Urinary bladder (tissue), 4 donors: ENCODE measurements around the gene GALNT9. TPM values are rescaled to one million over a fixed set of nuclear protein-coding genes. Genes with fewer than 3 reads are reported as not detected.

ENCODE experiments used
- DNase-seq: peaks from one replicate; pipeline ENCODE4 v3.0.0-alpha.2; 2015; ENCODE audit errors: extremely low spot score
- H3K27ac ChIP-seq: one replicate; pipeline ENCODE4 v1.5.1; 2013; ENCODE audit warnings: low read depth, mild to moderate bottlenecking, moderate library complexity
- H3K36me3 ChIP-seq: one replicate; pipeline ENCODE4 v1.6.1; 2013; ENCODE audit warnings: mild to moderate bottlenecking, moderate library complexity; ENCODE audit not compliant: insufficient read depth
- H3K4me1 ChIP-seq: one replicate; pipeline ENCODE4 v1.6.1; 2013; ENCODE audit warnings: mild to moderate bottlenecking, moderate library complexity; ENCODE audit not compliant: insufficient read depth
- H3K4me3 ChIP-seq: one replicate; pipeline ENCODE4 v1.5.1; 2013; ENCODE audit warnings: low read depth, low read length
- WGBS: extraction: QIAGEN DNeasy Blood & Tissue Kit; methylation state at CpG from one replicate; pipeline ENCODE4 v1.1.7; 2013; 5-methylcytosine and 5-hydroxymethylcytosine counted together
- polyA plus RNA-seq: library from polyadenylated mRNA; stranded (reverse); fragments of 200-250 nt; gene quantifications from one replicate; pipeline ENCODE4 v1.2.3, GENCODE V29; 2013
- total RNA-seq: library from RNA; depleted of rRNA; stranded (reverse); fragments of >200 nt; gene quantifications from one replicate; pipeline ENCODE4 v1.2.3, GENCODE V29; 2014
- donor health status: healthy with polysubstance abuse.
- donor health status: healthy.

The GALNT9 gene
- total and polyA plus RNA-seq, 2 donors: 0.60 to 2.4 TPM

GRCh38 chr12:132286912-132287311 lies 42.5 kb downstream of the GALNT9 start:
- Histone ChIP-seq H3K4me3 (no peak overlapping the region), H3K27ac (no peak overlapping the region), H3K36me3 (no peaks in the 10 kb centered on the region), H3K4me1 (no peaks in the 10 kb centered on the region)
- WGBS: 76% methylated on average over 23 of the region's 23 CpGs
- no peak for DNase-seq

- DNase-seq: peak; percentile 63
- Histone ChIP-seq H3K4me1 (no peaks in the 10 kb centered on the region), H3K27ac (no peak overlapping the region), H3K36me3 (no peaks in the 10 kb centered on the region), H3K4me3 (peak overlapping the region; percentile 14)
- 7% methylated on average over 51 of the region's 51 CpGs for WGBS
Measured at GRCh38 chr12:132285991-132286681, 43.3 kb downstream of the GALNT9 start.

GRCh38 chr12:132284827-132285741 lies 44.3 kb downstream of the GALNT9 start:
- Histone ChIP-seq H3K27ac (no peak overlapping the region), H3K4me3 (no peak overlapping the region), H3K36me3 (no peaks in the 10 kb centered on the region), H3K4me1 (no peaks in the 10 kb centered on the region)
- 69% methylated on average over 38 of the region's 38 CpGs for WGBS
- no peak for DNase-seq

DNA sequence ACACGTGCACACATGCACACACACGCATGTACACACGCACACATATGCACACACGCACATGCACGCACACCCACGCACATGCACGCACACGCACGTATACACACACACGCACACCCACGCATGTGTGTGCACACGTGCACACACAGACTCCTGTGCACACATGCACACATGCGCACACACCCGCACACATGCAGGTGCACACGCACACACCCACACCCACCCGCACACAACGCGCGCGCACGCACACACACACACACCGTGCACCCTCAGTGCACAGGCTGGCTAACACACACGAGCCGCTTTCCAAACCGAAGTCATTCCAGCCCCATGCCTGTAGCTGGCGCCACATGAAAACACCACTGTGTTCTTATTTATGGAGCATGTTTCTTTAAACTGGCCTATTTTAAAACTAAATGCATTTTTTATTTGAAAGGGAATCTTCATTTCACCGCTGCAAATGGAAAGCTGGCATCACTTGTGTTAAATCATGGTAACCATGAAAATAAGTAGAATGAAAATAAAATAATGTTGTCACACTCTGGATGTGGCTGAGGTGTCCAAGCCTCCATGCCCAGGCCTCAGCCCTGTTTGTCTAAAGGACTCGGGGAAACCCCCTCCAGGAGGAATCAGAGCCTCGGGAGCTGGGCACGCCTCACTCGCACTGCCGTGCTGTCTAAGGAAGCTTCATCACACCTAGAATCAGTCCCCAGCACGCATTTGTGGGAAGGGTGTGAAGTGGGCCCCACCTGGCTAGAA lies 45.1 kb downstream of the GALNT9 start:
- WGBS: 73% methylated on average over 33 of the region's 33 CpGs
- Histone ChIP-seq H3K4me1 (no peaks in the 10 kb centered on the region), H3K36me3 (no peaks in the 10 kb centered on the region), H3K27ac (no peak overlapping the region), H3K4me3 (no peak overlapping the region)
- DNase-seq: no peak

- H3K27ac ChIP-seq: no peak overlapping the region
Measured at GRCh38 chr12:132282950-132283771, 46.2 kb downstream of the GALNT9 start.

GRCh38 chr12:132282031-132282949 lies 47.1 kb downstream of the GALNT9 start:
- WGBS: 90% methylated on average over 23 of the region's 23 CpGs
- Histone ChIP-seq H3K4me1 (no peaks in the 10 kb centered on the region), H3K36me3 (no peaks in the 10 kb centered on the region), H3K27ac (no peak overlapping the region), H3K4me3 (no peak overlapping the region)
- DNase-seq: no peak

More at GRCh38 chr12:132282950-132283771, 46.2 kb downstream of the GALNT9 start:
- H3K4me3 ChIP-seq: no peak overlapping the region
- 62% methylated on average over 39 of the region's 39 CpGs for WGBS
- no peak for DNase-seq
- H3K36me3 ChIP-seq: no peaks in the 10 kb centered on the region
- no peaks in the 10 kb centered on the region for H3K4me1 ChIP-seq

- Histone ChIP-seq H3K36me3 (no peaks in the 10 kb centered on the region), H3K27ac (no peak overlapping the region), H3K4me3 (no peak overlapping the region), H3K4me1 (no peaks in the 10 kb centered on the region)
- DNase-seq: no peak
- 33% methylated on average over 19 of the region's 19 CpGs for WGBS
Measured at GRCh38 chr12:132281038-132281437, 48.4 kb downstream of the GALNT9 start.

DNA sequence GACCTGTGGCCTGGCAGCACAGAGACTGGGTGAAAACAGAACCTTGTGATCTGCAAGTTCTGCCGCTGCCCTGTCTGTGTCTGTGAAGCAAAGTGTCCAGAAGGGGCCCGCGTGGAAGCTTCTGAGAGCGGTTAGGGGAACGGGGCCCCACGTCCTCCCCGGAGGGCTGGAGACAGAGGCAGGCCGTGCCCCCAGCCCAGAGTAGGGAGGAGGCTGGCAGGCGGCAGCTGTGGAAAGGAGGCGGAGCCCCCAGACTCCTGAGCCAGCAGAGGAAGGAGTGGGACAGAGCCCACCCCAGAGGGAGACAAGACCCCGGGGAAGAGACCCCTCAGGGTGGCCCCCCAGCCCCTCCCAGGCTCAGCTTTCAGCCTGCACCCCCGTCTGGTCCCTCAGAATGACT lies 49.0 kb downstream of the GALNT9 start:
- no peak overlapping the region for H3K4me3 ChIP-seq
- WGBS: 23% methylated on average over 12 of the region's 12 CpGs
- H3K36me3 ChIP-seq: no peaks in the 10 kb centered on the region
- no peaks in the 10 kb centered on the region for H3K4me1 ChIP-seq
- H3K27ac ChIP-seq: no peak overlapping the region
- DNase-seq: no peak

GRCh38 chr12:132279930-132280329 lies 49.5 kb downstream of the GALNT9 start:
- Histone ChIP-seq H3K27ac (no peak overlapping the region), H3K4me1 (no peaks in the 10 kb centered on the region), H3K36me3 (no peaks in the 10 kb centered on the region), H3K4me3 (no peak overlapping the region)
- 76% methylated on average over 2 of the region's 2 CpGs for WGBS
- no peak for DNase-seq

DNA sequence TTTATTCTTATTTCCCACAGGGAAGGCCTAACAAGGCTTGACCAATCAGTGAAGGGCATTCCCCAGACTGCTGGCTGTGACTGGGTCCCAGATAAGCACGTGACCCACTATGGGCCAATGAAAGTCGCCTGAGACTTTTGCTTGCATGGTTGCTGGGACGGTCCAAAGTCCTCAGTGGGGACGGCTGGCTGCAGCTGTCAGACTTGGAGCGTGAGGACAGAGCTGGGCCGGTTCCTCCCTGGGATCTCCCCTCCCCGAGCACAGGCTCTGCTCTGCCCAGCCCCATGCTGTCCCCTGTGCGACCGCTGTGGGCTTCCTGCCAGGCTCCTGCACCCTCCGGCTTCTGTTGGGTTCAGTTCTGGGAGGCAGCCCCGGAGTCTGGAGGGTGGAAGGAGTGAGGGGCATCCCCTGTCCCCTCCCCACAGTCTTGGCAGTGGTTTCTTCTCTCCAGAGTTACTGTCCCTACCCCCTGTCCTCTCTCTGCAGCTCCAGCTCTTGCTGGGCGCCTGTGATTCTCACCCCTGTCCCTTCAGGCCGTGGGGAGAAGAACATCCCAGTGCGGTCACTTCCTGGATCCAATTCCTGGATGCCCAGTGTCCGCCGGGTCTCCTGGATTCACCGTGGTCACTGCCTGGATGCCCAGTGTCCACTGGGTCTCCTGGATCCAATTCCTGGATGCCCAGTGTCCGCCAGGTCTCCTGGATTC lies 50.1 kb downstream of the GALNT9 start:
- DNase-seq: no peak
- 57% methylated on average over 18 of the region's 18 CpGs for WGBS
- no peak overlapping the region for H3K4me3 ChIP-seq
- H3K36me3 ChIP-seq: no peaks in the 10 kb centered on the region
- H3K4me1 ChIP-seq: no peaks in the 10 kb centered on the region
- H3K27ac ChIP-seq: peak overlapping the region; percentile 54

DNA sequence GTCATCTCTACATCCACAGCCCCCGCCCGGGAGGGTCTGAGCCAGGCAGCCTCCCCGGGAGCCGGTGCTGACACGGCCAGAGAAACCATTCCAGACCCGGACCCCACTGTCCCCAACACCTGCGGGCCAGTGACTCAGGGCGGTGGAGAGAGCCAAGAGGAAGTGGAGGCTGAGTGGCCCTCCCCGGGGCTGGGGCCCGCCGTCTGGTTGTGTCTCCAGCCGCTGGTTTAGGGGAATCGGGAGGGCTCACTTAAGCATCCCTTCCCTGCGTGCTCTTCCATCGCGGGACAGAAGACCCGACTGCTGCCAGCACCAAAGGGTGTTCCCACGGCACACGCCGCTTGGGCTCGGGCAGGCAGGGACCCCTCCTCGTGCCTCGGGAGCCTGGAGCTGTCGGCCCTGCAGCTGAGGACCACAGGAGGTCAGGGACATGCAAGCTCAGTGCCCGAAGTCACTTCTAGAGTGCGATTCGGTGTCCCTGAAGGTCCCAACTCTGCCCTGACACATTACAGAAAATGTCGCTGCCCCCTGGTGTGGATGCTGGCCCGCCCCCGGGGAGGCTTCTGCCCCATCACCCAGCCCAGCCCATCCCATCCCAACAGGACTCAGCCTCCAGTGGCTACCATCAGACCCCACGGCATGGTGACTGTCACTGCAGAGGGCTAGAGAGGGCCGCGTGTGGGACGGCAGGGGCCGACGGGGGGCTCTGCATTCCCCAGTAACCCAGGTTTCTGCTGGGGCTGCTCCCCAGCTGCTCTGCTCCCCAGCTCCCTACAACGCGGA lies 50.8 kb downstream of the GALNT9 start:
- Histone ChIP-seq H3K27ac (no peak overlapping the region), H3K4me3 (no peak overlapping the region), H3K36me3 (no peaks in the 10 kb centered on the region), H3K4me1 (no peaks in the 10 kb centered on the region)
- no peak for DNase-seq
- WGBS: 57% methylated on average over 38 of the region's 38 CpGs
